Epithelial cell of esophagus (primary cell): ENCODE data around the gene RAB13.
A peak's percentile ranks its signal among the peaks of the same experiment; 100 is the strongest.

Experiments
- DNase-seq: peaks from one replicate; pipeline ENCODE4 v3.0.0; 2010; ENCODE audit warnings: low read depth
- H3K4me3 ChIP-seq: 2 replicates; pipeline ENCODE4 v1.5.1; 2011; ENCODE audit warnings: mild to moderate bottlenecking, low read length, control low read depth
- TF ChIP-seq, protein P1 (sequence below): IDR thresholded peaks from 2 replicates; pipeline ENCODE4 v1.5.1; 2011; ENCODE audit warnings: low read depth, mild to moderate bottlenecking, low read length, control low read depth, inconsistent platforms; ENCODE audit not compliant: insufficient read depth; ENCODE audit errors: missing control alignments

The RAB13 gene

DNA sequence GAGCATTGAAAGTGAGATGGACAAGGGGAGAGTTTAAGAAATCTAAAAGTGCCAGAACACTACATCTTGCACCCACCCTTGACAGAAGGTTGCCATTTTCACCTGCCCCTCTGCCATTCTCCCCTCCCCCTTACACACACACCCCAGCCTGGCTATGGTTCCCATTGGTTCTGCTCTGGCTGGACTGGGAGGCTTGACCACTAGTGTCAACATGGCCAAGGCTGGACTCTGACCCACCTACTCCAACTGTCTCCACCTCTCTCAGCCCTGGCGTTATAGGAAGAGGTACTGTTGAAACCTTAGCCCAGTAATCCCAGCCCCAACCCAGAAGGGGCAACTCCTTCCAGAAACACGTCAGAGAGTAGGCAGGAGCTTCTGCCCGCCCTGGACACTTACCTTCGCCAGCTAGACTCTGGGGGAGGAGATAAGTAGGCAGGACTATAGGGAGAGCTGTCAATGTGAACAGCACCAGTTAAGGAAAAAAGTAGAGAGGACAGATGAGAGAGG, 32.2 kb downstream of the RAB13 start:
- TF ChIP-seq, protein P1, sequence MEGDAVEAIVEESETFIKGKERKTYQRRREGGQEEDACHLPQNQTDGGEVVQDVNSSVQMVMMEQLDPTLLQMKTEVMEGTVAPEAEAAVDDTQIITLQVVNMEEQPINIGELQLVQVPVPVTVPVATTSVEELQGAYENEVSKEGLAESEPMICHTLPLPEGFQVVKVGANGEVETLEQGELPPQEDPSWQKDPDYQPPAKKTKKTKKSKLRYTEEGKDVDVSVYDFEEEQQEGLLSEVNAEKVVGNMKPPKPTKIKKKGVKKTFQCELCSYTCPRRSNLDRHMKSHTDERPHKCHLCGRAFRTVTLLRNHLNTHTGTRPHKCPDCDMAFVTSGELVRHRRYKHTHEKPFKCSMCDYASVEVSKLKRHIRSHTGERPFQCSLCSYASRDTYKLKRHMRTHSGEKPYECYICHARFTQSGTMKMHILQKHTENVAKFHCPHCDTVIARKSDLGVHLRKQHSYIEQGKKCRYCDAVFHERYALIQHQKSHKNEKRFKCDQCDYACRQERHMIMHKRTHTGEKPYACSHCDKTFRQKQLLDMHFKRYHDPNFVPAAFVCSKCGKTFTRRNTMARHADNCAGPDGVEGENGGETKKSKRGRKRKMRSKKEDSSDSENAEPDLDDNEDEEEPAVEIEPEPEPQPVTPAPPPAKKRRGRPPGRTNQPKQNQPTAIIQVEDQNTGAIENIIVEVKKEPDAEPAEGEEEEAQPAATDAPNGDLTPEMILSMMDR: no peak
- no peak overlapping the region for H3K4me3 ChIP-seq
- DNase-seq: no peak

DNA sequence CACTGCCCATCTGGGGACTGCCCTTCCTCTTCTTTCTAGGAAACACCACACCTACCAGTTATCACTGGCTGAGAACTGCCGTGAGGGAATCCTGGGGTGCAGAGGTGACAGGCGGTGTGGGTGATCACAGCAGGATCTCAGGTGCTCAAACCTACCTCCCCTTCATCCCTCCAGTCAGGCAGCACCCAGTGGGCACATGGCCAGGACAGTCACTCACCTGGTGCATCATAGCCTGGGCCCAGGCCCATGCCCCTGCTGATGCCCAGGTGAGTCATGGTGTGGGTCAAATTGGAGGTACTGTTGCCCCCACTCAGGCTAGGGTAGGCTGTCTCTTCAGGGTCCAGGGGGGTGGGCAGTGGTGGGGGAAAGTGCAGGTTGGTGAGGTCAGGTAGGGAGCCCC, 34.3 kb downstream of the RAB13 start:
- TF ChIP-seq, protein P1: no peak
- peak; percentile 60 for DNase-seq
- no peak overlapping the region for H3K4me3 ChIP-seq

DNA sequence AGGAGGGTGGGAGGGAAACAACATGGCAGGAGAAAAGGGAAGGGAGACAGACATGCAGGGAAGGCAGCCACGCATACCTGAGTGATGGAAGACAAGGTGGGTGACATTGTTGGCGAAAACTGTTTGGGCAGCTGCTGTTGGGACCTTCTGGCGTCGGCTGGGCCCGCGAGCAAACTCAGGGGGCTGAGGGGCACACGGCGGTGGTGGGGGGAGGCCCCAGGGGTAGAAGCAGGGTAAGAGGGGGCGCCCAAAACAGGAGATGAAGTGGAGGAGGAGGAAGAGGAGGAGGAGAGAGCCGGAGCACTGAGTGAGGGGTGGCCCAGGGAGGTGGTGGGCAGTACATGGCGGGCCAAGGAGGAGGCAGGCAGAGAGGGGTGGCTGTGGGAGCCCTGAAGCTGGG, 35.0 kb downstream of the RAB13 start:
- no peak for DNase-seq
- TF ChIP-seq, protein P1: no peak
- no peak overlapping the region for H3K4me3 ChIP-seq

DNA sequence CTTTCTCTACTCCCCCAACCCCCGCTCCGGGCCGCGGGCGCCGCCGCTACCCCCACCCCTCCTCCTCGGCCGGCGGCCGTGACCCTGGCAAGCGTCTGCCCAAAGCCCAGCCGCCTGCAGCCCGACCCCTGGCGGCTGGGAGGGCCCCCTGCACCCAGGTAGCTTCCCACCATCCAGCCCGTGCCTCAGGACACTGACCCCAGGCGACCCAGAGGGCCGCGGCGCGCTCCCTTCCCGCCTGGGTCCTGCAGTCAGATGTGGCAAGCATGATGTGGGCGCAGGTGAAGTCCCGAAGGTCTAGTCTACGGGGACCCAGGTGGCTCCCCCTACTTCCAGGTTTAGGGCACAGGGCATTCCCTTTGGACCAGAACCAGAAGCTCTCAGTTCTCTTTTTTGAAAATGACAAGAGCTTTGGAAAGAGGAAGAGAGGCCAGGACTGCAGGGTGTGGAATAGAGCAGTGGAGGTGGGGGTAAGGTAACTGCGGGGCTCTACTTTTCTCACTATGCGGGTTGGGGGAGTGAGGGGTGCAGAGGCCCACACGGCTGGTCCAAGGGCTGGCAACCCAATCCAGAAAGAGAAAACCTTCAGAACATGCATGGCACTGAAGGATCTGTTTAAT, 39.4 kb downstream of the RAB13 start, which contains the start of gene DENND4B:
Gene DENND4B, minus strand, starts transcription at position 97 of the 620 bp plus-strand sequence. CDS start 2,344 bp downstream, outside the sequence.
- peak; percentile 75 for DNase-seq
- TF ChIP-seq, protein P1: peak; percentile 69
- peak within 1 kb of the TSS; percentile 74 for H3K4me3 ChIP-seq

DNA sequence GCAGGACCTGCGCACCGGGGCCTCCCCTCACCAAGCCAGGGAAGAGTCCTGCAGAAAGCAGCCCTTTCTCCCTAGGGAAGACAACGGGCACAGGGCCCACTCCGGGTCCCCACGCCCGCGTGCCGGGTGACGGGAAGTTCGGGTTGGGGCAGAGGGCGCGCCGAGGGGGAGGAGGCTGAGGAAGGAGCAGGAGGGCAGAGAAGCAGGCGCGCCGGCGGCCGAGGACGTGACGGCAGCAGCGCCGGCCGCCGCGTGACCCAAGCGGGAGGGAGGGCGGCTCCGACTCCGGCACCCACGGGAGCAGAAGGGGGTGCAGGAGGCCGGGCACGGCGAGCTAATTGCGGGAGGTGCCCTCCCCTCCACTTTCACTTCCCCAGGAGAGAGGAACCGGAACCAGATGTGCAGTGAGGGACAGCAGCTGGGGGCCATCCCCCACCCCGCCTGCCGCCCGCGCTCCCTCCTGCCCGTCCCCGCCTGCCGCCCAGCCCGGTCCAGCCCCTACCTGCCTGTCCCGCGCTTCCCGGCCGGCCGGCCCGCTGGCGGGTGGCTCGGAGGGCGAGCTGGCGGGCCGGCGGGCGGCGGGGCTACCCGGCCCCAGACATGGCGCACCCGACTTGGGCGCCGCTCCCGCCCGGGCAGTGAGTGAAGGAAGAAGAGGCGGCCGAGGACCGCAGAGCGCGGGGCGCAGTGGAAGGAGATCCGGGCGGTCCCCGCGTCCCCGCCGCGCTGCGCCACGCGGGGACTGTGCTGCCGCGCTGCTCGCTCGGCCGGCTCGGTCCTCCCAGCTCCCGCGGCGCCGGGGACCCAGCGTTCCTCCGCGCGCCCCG, 40.1 kb downstream of the RAB13 start:
- TF ChIP-seq, protein P1: no peak
- peak; percentile 71 for DNase-seq
- H3K4me3 ChIP-seq: peak overlapping the region; percentile 74

DNA sequence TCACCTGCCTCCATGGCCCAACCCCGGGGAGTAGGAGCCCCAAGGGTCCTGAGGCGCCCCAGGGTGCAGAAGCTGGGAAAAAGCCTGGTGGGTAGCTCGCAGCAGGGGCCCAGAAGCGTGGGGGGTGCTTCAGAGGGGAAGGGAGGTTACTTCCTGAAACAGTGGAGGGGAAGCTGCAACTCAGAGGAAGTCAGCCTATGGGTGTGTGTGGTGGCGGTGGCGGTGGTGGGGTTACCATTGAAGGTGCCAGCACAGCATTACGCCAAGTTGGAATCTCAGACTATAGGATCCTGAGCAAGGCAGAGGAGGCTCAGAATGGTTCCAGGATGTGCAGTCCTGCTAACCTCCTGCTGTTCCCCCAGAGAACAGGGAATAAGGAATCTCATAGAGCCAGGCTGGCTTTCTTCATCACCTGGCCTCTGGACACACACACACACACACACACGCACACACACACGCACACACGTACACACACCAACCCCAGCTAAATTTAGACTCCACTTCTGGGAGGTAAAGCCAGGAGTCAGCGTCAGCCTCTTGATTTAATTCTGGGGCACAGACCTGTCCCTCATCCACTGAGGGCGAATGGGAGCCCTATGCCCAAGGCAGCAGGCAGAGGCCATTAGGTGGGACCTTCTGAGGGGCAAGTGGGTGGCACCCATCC, 40.9 kb downstream of the RAB13 start:
- DNase-seq: peak; percentile 54
- H3K4me3 ChIP-seq: peak overlapping the region; percentile 74
- TF ChIP-seq, protein P1: no peak
